Vagina (tissue), 2 donors: ENCODE results near the gene SMIM35. TPM values are rescaled to one million over a fixed set of nuclear protein-coding genes. Genes with fewer than 3 reads are reported as not detected.

Source experiments
- DNase-seq, 2 donors: peaks; one replicate each; pipeline ENCODE4 v3.0.0-alpha.2; 2017; ENCODE audit errors: extremely low spot score in 2 of 2
- H3K27ac ChIP-seq: fragments of 200-600 bp; sonication (generic); one replicate; pipeline ENCODE4 v1.5.1; 2019
- H3K27me3 ChIP-seq: fragments of 200-600 bp; sonication (generic); one replicate; pipeline ENCODE4 v1.5.1; 2019
- H3K36me3 ChIP-seq, 2 donors: fragments of 200-600 bp; sonication (generic); one replicate each; pipeline ENCODE4 v1.5.1; 2017 to 2019
- H3K4me1 ChIP-seq: fragments of 200-600 bp; sonication (generic); one replicate; pipeline ENCODE4 v1.5.1; 2019
- H3K4me3 ChIP-seq, 2 donors: fragments of 200-600 bp; sonication (generic); 1 replicate in 1 of 2; 2 replicates in 1 of 2; pipeline ENCODE4 v1.5.1; 2016 to 2019
- H3K9me3 ChIP-seq: fragments of 200-600 bp; sonication (generic); one replicate; pipeline ENCODE4 v1.5.1; 2019
- POLR2A ChIP-seq, 2 donors: fragments of 450-650 bp; IDR thresholded peaks; one replicate each; pipeline ENCODE4 v1.6.1; 2017; ENCODE audit warnings: antibody characterized with exemption in 2 of 2, mild to moderate bottlenecking in 2 of 2, moderate library complexity in 2 of 2
- POLR2AphosphoS5 ChIP-seq, 2 donors: sonication (generic); formaldehyde crosslinking; IDR thresholded peaks; one replicate each; pipeline ENCODE4 v1.9.0; 2017; ENCODE audit warnings: antibody characterized with exemption in 2 of 2, mild to moderate bottlenecking in 2 of 2, low read depth in 1 of 2; ENCODE audit not compliant: insufficient read depth in 1 of 2
- intact Hi-C: fragments of 100-400 bp; cut with DNase I; formaldehyde crosslinking; loops from one replicate; pipeline ENCODE4 v1.15.1; 2023
- total RNA-seq: library from RNA; depleted of rRNA; stranded (reverse); fragments of >200 nt; gene quantifications from one replicate; pipeline ENCODE4 v1.2.3, GENCODE V29; 2016
- TF ChIP-seq, protein P1 (sequence below), 3 experiments: fragments of 450-650 bp in 2 of 3; fragments of 200-600 bp in 1 of 3; sonication (generic) in 1 of 3; IDR thresholded peaks; one replicate each; pipeline ENCODE4 v1.5.1; 2017 to 2019; ENCODE audit warnings: antibody characterized with exemption in 3 of 3, mild to moderate bottlenecking in 2 of 3, moderate library complexity in 2 of 3

The SMIM35 gene
- total RNA-seq, 1 donor from 2014 or later = not detected

DNA sequence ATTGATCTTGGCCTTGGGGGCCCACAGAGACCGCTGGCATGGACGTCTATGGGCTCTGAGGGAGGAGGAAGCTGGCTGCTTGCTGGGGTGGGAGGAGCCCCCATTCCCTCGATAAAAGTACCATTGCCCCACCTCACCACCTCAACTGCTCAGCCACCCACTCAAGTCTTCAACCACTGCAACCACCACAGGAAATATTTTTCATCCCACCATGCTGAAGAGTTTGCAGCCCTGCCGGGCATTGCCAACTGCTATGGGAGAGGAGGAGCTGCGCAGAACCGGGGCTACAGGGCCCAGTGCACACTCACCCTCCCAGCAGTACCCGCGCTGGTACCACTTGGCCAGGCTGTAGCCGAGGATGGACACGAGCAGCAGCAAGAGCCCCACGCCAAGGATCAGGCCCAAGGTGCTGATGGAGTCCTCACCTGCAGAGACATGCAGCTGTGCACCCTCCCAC, 71.3 kb downstream of the SMIM35 start:
- no peak overlapping the region for H3K4me3 ChIP-seq
- no peak for TF ChIP-seq POLR2AphosphoS5 (IDR thresholded peaks at IDR 0.05; ENCODE audit: insufficient read depth in 1 of 2, low read depth in 1 of 2)
- TF ChIP-seq, protein P1, sequence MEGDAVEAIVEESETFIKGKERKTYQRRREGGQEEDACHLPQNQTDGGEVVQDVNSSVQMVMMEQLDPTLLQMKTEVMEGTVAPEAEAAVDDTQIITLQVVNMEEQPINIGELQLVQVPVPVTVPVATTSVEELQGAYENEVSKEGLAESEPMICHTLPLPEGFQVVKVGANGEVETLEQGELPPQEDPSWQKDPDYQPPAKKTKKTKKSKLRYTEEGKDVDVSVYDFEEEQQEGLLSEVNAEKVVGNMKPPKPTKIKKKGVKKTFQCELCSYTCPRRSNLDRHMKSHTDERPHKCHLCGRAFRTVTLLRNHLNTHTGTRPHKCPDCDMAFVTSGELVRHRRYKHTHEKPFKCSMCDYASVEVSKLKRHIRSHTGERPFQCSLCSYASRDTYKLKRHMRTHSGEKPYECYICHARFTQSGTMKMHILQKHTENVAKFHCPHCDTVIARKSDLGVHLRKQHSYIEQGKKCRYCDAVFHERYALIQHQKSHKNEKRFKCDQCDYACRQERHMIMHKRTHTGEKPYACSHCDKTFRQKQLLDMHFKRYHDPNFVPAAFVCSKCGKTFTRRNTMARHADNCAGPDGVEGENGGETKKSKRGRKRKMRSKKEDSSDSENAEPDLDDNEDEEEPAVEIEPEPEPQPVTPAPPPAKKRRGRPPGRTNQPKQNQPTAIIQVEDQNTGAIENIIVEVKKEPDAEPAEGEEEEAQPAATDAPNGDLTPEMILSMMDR (IDR thresholded peaks at IDR 0.05) = no peak
- TF ChIP-seq POLR2A (IDR thresholded peaks at IDR 0.05) = no peak
- intact Hi-C loops = no loop called here
- H3K9me3 ChIP-seq = no peaks in the 10 kb centered on the region
- no peak for DNase-seq
- H3K36me3 ChIP-seq = no peaks in the 10 kb centered on the region
- H3K27ac ChIP-seq = no peak overlapping the region
- no peaks in the 10 kb centered on the region for H3K27me3 ChIP-seq
- no peaks in the 10 kb centered on the region for H3K4me1 ChIP-seq

DNA sequence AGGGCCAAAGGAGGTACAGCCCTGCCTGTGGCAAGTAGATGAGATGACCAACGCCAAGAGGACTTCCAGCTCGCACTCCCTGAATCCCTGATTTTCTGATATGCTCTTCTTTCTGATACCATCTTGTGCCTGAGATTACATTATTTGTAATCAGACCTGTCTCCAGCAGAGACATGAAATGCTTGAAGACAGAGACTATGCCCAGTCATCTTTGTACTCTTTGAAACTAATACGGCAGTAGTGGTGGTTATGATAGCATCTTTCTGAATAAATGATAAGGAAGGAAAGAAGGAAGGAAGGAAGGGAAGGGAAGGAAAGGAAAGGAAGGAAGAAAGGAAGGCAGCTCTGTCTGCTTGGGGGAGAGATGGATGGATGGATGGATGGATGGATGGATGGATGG, 72.7 kb downstream of the SMIM35 start:
- Histone ChIP-seq H3K9me3 (no peaks in the 10 kb centered on the region), H3K36me3 (no peaks in the 10 kb centered on the region), H3K4me1 (no peaks in the 10 kb centered on the region), H3K27ac (no peak overlapping the region), H3K4me3 (no peak overlapping the region), H3K27me3 (no peaks in the 10 kb centered on the region)
- DNase-seq = no peak
- intact Hi-C loops = no loop called here
- no peak for TF ChIP-seq POLR2A (IDR thresholded peaks at IDR 0.05)
- TF ChIP-seq, protein P1 (IDR thresholded peaks at IDR 0.05) = no peak
- TF ChIP-seq POLR2AphosphoS5 (IDR thresholded peaks at IDR 0.05; ENCODE audit: insufficient read depth in 1 of 2, low read depth in 1 of 2) = no peak

DNA sequence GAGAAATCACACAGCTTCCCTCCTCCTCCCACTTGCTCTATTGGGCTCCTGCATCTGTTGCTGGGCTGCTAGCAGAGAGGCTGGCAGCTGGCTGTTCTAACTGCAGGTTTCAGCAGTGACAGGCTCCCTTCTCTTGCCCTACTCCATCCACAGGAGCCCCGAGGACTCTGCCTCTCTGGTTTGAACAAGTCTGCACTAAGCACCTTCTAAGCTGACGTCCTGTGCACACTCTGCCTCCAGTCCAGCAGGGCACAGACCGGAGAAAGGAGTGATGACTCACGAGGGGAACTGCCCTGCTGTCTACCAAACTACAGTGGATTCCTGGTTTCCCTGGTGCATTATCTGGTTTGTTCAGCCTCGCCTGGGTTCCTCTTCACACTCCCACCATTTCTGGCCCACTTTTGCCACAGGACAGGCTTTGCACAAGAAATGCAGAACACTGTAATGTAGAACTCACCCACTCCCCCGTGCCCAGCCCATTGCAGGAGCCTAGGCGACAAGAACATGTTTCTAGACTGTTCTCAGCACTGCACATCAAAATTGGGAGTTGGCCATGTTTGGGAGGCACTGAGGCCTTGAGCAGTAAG, 74.6 kb downstream of the SMIM35 start:
- Histone ChIP-seq H3K9me3 (no peaks in the 10 kb centered on the region), H3K4me1 (no peaks in the 10 kb centered on the region), H3K27ac (no peak overlapping the region), H3K27me3 (no peaks in the 10 kb centered on the region), H3K36me3 (no peaks in the 10 kb centered on the region), H3K4me3 (no peak overlapping the region)
- DNase-seq = no peak
- TF ChIP-seq, protein P1 (IDR thresholded peaks at IDR 0.05) = no peak
- TF ChIP-seq POLR2A (IDR thresholded peaks at IDR 0.05) (no peak), POLR2AphosphoS5 (IDR thresholded peaks at IDR 0.05; ENCODE audit: insufficient read depth in 1 of 2, low read depth in 1 of 2) (no peak)
- intact Hi-C loops = no loop called here

- Histone ChIP-seq H3K4me3 (no peak overlapping the region), H3K27me3 (no peaks in the 10 kb centered on the region), H3K9me3 (no peaks in the 10 kb centered on the region), H3K36me3 (no peaks in the 10 kb centered on the region), H3K27ac (no peak overlapping the region), H3K4me1 (no peaks in the 10 kb centered on the region)
- peak in 1 of 2 donors; percentile 84 for DNase-seq
- TF ChIP-seq, protein P1 (IDR thresholded peaks at IDR 0.05) = no peak
- TF ChIP-seq POLR2AphosphoS5 (IDR thresholded peaks at IDR 0.05; ENCODE audit: insufficient read depth in 1 of 2, low read depth in 1 of 2) (no peak), POLR2A (IDR thresholded peaks at IDR 0.05) (no peak)
- intact Hi-C loops = no loop called here
Measured at GRCh38 chr11:118010738-118011461, 75.9 kb downstream of the SMIM35 start.
